Sigmoid colon (tissue), 7 donors: ENCODE measurements around the gene SOX30. TPM values are rescaled to one million over a fixed set of nuclear protein-coding genes. Genes with fewer than 3 reads are reported as not detected.

Experiments
- DNase-seq: peaks from one replicate; pipeline ENCODE4 v3.0.0-alpha.2; 2019
- H3K27ac ChIP-seq, 4 donors: fragments of 200-600 bp; sonication (generic); one replicate each; pipeline ENCODE4 v1.5.1; 2016 to 2019; ENCODE audit warnings: mild to moderate bottlenecking in 1 of 4
- H3K27me3 ChIP-seq, 3 donors: fragments of 200-600 bp; sonication (generic); one replicate each; pipeline ENCODE4 v1.5.1; 2019; ENCODE audit warnings: mild to moderate bottlenecking in 1 of 3
- H3K36me3 ChIP-seq, 4 donors: fragments of 200-600 bp; sonication (generic); one replicate each; pipeline ENCODE4 v1.5.1; 2016 to 2019
- H3K4me1 ChIP-seq, 4 donors: fragments of 200-600 bp; sonication (generic); one replicate each; pipeline ENCODE4 v1.5.1; 2017 to 2019
- H3K4me3 ChIP-seq, 4 donors: fragments of 200-600 bp; sonication (generic); one replicate each; pipeline ENCODE4 v1.5.1; 2017 to 2019; ENCODE audit warnings: mild to moderate bottlenecking in 2 of 4, moderate library complexity in 1 of 4
- H3K9me3 ChIP-seq, 4 donors: fragments of 200-600 bp in 3 of 4; sonication (generic) in 3 of 4; one replicate each; pipeline versions ENCODE4 v1.5.1 to v1.6.1; 2013 to 2019
- EP300 ChIP-seq, 4 donors: sonication (generic); formaldehyde crosslinking; IDR thresholded peaks; one replicate each; pipeline ENCODE4 v1.6.1; 2017; ENCODE audit warnings: antibody characterized with exemption in 4 of 4
- POLR2A ChIP-seq, 2 donors: fragments of 450-650 bp; IDR thresholded peaks; one replicate each; pipeline ENCODE4 v1.6.1; 2016; ENCODE audit warnings: antibody characterized with exemption in 2 of 2, mild to moderate bottlenecking in 2 of 2, moderate library complexity in 2 of 2
- POLR2AphosphoS5 ChIP-seq, 4 donors: sonication (generic); formaldehyde crosslinking; IDR thresholded peaks; one replicate each; pipeline ENCODE4 v1.6.1; 2017; ENCODE audit warnings: antibody characterized with exemption in 4 of 4
- WGBS, 2 donors: extraction: QIAGEN DNeasy Blood & Tissue Kit; methylation state at CpG; one replicate each; pipeline ENCODE4 v1.1.7; 2013; 5-methylcytosine and 5-hydroxymethylcytosine counted together
- intact Hi-C: fragments of 100-400 bp; cut with DNase I; formaldehyde crosslinking; loops from one replicate; pipeline ENCODE4 v1.15.1; 2023
- polyA plus RNA-seq, 3 donors: library from polyadenylated mRNA; stranded (reverse); fragments of 200-250 nt; gene quantifications; one replicate each; pipeline ENCODE4 v1.2.3, GENCODE V29; 2013
- total RNA-seq, 4 donors: library from RNA; depleted of rRNA; stranded (reverse); fragments of >200 nt; gene quantifications; one replicate each; pipeline ENCODE4 v1.1.0, GENCODE V29; 2016
- TF ChIP-seq, protein P1 (sequence below), 4 experiments: fragments of 450-650 bp in 3 of 4; fragments of 200-600 bp in 1 of 4; IDR thresholded peaks; one replicate each; pipeline ENCODE4 v1.5.1; 2016 to 2019; ENCODE audit warnings: antibody characterized with exemption in 4 of 4, mild to moderate bottlenecking in 3 of 4, moderate library complexity in 2 of 4
- donor health status: healthy with polysubstance abuse.
- donor health status: Bipolar disorder and iron deficiency.
- donor health status: healthy.

SOX30 gene
- total and polyA plus RNA-seq, 7 donors: 0.12 to 0.55 (median 0.33) TPM; not detected in 4

DNA sequence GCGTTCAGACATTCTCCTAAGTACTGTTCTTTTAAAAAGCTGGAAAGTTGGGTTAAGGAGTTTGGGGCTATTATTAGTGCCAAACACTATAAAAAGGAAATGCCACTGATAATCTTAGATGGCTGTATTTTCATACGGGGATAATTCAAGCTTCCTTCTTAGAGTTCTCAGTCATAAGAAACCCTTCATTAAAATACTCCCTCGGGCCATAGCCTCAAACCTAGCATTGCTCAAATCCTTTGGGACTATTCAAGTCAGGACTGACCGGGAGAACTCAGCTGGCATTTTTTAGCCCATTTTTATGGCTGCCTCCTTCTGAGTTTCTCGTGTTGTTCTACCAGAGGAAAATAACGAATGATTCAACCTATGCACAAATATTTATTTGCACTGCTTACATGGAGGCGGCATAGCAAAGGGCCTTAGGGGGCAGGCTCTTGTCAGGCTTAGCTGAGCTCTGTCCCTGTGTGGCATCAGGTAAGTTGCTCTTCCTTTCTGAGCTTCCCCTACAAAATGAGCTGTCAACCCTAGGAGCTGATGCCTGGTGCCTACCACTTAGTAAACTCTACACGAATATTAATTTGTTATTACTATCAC, 43.2 kb downstream of the SOX30 start:
- TF ChIP-seq POLR2AphosphoS5 (IDR thresholded peaks at IDR 0.05) (no peak), POLR2A (IDR thresholded peaks at IDR 0.05) (no peak), EP300 (IDR thresholded peaks at IDR 0.05) (no peak)
- TF ChIP-seq, protein P1, sequence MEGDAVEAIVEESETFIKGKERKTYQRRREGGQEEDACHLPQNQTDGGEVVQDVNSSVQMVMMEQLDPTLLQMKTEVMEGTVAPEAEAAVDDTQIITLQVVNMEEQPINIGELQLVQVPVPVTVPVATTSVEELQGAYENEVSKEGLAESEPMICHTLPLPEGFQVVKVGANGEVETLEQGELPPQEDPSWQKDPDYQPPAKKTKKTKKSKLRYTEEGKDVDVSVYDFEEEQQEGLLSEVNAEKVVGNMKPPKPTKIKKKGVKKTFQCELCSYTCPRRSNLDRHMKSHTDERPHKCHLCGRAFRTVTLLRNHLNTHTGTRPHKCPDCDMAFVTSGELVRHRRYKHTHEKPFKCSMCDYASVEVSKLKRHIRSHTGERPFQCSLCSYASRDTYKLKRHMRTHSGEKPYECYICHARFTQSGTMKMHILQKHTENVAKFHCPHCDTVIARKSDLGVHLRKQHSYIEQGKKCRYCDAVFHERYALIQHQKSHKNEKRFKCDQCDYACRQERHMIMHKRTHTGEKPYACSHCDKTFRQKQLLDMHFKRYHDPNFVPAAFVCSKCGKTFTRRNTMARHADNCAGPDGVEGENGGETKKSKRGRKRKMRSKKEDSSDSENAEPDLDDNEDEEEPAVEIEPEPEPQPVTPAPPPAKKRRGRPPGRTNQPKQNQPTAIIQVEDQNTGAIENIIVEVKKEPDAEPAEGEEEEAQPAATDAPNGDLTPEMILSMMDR (IDR thresholded peaks at IDR 0.05): no peak
- no peak for DNase-seq
- Histone ChIP-seq H3K9me3 (no peaks in the 10 kb centered on the region), H3K27me3 (no peaks in the 10 kb centered on the region), H3K36me3 (no peaks in the 10 kb centered on the region), H3K27ac (no peak overlapping the region), H3K4me1 (peaks cover 0 to 17% (median 11%) of the 10 kb centered on the region in 4 donors), H3K4me3 (no peak overlapping the region)
- intact Hi-C loops: no loop called here
- 77 to 80% methylated on average over 8 of the region's 8 CpGs for WGBS, 2 donors

DNA sequence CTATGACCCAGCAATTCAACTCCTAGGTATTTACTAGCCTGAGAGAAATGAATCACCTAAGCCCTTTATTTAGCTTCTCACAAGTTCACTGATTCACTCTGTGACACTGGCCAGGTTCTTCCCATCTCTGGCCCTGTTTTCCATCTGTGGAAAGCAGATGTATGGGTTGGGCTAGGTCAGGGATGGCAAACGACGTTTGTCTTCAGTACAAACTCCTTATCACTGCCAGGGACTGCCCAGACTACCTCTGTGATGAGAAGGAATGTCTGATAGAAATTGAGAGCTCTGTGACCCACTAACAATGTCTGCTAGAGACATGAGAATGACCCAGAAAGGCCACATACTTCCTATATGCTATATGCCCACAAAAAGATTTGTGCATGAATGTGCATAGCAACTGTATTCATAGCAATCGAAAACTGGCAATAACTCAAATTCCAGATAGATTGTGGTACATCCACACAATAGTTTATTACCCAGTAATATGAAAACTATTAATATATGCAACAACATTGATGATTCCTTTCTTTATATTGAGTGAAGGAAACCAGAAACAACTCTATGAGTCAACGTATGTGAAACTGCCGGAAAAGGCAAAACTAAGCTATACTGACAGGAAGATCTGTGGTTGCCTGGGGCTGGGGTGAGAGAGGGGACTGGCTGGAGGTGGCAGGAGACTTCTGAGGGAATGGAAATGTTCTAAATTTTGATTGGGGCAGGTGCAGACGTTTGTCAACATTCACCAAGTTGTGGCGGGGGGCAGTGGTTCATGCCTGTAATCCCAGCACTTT, 44.7 kb downstream of the SOX30 start:
- TF ChIP-seq POLR2A (IDR thresholded peaks at IDR 0.05): no peak
- peak in 3 of 4 donors; percentile 51 to 61 (median 53) for TF ChIP-seq POLR2AphosphoS5 (IDR thresholded peaks at IDR 0.05)
- peak in 2 of 4 donors; percentile 13 to 17 for TF ChIP-seq EP300 (IDR thresholded peaks at IDR 0.05)
- TF ChIP-seq, protein P1 (IDR thresholded peaks at IDR 0.05): no peak
- no peak for DNase-seq
- Histone ChIP-seq H3K9me3 (no peaks in the 10 kb centered on the region), H3K27ac (peak overlapping the region in 1 of 4 donors; percentile 19), H3K4me1 (peaks cover 0 to 9% (median 7%) of the 10 kb centered on the region in 4 donors), H3K27me3 (no peaks in the 10 kb centered on the region), H3K4me3 (no peak overlapping the region), H3K36me3 (no peaks in the 10 kb centered on the region)
- 53 to 60% methylated on average over 7 of the region's 7 CpGs for WGBS, 2 donors
- intact Hi-C loops: no loop called here

DNA sequence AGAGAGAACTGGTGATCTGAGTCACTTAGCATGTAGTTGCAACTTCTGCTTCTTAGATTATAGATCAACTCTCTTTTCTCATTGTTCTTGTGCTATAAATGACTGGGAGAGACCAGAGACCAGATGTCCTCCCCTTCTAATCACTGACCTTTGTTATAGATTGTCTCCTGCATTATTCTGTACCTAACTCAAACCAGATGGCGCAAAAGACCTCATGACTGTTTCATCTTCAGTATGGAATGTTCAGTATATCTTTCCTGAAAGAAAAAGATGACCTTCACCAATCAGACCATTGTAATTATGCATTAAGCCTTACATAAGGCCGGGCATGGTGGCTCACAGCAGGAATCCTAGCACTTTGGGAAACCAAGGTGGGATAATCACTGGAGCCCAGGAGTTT, 46.2 kb downstream of the SOX30 start:
- H3K9me3 ChIP-seq: no peaks in the 10 kb centered on the region
- H3K4me3 ChIP-seq: no peak overlapping the region
- no peaks in the 10 kb centered on the region for H3K27me3 ChIP-seq
- no peak for DNase-seq
- no peak overlapping the region for H3K27ac ChIP-seq
- H3K4me1 ChIP-seq: no peaks in the 10 kb centered on the region
- no peaks in the 10 kb centered on the region for H3K36me3 ChIP-seq
- intact Hi-C loops: no loop called here
- TF ChIP-seq, protein P1 (IDR thresholded peaks at IDR 0.05): no peak
- TF ChIP-seq POLR2AphosphoS5 (IDR thresholded peaks at IDR 0.05) (no peak), EP300 (IDR thresholded peaks at IDR 0.05) (no peak), POLR2A (IDR thresholded peaks at IDR 0.05) (no peak)
- whole genome bisulfite sequencing, 2 donors: 98% methylated on average over 2 of the region's 2 CpGs

DNA sequence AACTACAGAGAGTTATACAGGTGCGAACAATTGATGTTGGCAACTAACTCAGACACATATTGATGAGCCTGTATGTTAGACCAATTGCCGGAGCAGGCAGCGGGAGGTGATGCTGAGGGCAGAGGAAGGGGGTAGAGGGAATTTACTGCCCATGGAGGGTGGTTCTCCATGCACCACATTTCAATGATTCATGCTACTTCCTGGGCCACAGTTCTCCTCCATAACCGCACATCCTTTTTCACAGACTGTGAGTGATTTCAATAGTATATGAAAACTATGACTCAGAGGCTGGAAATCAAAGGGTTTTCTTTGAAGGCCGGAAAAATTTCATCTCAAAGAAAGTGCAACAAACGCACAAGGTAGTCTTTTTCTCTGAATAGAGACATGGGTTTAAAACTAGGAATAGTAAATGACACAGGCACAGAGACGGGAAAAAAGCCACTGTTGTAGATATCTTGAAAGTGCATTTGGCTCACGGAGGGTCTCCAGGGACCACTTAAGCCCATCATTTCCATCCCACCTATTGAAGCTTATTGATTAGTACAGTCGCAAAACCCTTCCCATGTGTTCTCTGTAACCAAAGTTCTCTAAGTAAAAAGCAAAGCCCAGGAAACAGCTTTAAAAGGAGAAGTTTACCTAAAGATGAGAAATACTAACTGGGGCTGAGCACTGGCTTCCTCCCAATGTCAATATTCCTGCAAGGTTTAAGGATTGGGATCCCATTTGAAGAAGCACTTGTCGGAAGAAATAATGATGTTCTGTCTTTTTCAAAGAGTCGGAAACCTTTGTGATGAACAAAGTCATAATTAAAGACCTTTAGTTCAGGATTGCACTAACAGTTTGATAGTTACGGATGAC, 48.7 kb downstream of the SOX30 start:
- no peak overlapping the region for H3K27ac ChIP-seq
- intact Hi-C loops: no loop called here
- no peaks in the 10 kb centered on the region for H3K9me3 ChIP-seq
- DNase-seq: no peak
- no peaks in the 10 kb centered on the region for H3K4me1 ChIP-seq
- H3K4me3 ChIP-seq: no peak overlapping the region
- no peak for TF ChIP-seq EP300 (IDR thresholded peaks at IDR 0.05)
- TF ChIP-seq, protein P1 (IDR thresholded peaks at IDR 0.05): no peak
- TF ChIP-seq POLR2AphosphoS5 (IDR thresholded peaks at IDR 0.05): no peak
- TF ChIP-seq POLR2A (IDR thresholded peaks at IDR 0.05): no peak
- no peaks in the 10 kb centered on the region for H3K27me3 ChIP-seq
- WGBS, 2 donors: 79 to 89% methylated on average over 12 of the region's 12 CpGs
- no peaks in the 10 kb centered on the region for H3K36me3 ChIP-seq
